ENCODE measurements around the gene DGKK. TPM values are rescaled to one million over a fixed set of nuclear protein-coding genes. Genes with fewer than 3 reads are reported as not detected.

Gene DGKK
- total RNA-seq, 3 donors from 2014 or later = not detected

DNA sequence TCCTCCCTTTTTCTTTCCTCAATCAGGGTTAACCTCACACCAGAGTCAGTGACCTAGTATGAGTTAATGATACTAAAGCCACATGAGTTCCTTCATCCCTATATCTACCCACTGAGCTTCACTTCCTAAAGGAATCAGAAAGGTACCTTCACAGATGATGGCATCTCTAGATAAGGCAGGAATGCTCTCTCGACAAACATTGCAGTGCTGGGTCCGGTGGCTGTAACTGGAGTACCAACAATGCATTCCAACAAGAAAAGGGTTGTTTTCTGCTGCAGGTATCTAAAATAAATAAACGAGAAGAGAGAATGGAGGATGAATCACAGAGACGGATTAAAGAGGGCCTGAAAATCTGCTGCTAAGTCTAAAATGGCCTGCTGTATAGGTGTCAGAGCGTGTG lies 66.7 kb downstream of the DGKK start:
- TF ChIP-seq POLR2AphosphoS5 (IDR thresholded peaks at IDR 0.05) = no peak
- TF ChIP-seq, protein P1, sequence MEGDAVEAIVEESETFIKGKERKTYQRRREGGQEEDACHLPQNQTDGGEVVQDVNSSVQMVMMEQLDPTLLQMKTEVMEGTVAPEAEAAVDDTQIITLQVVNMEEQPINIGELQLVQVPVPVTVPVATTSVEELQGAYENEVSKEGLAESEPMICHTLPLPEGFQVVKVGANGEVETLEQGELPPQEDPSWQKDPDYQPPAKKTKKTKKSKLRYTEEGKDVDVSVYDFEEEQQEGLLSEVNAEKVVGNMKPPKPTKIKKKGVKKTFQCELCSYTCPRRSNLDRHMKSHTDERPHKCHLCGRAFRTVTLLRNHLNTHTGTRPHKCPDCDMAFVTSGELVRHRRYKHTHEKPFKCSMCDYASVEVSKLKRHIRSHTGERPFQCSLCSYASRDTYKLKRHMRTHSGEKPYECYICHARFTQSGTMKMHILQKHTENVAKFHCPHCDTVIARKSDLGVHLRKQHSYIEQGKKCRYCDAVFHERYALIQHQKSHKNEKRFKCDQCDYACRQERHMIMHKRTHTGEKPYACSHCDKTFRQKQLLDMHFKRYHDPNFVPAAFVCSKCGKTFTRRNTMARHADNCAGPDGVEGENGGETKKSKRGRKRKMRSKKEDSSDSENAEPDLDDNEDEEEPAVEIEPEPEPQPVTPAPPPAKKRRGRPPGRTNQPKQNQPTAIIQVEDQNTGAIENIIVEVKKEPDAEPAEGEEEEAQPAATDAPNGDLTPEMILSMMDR (IDR thresholded peaks at IDR 0.05) = no peak
- TF ChIP-seq POLR2A (IDR thresholded peaks at IDR 0.05) = no peak
- H3K9me3 ChIP-seq = peaks cover 0 to 22% of the 10 kb centered on the region in 2 donors
- DNase-seq (ENCODE audit: low spot score in 2 of 2) = no peak
- no peak overlapping the region for H3K27ac ChIP-seq
- H3K4me3 ChIP-seq = no peak overlapping the region
- H3K36me3 ChIP-seq = no peaks in the 10 kb centered on the region
- no peaks in the 10 kb centered on the region for H3K4me1 ChIP-seq
- intact Hi-C loops (cut with DNase I; ENCODE audit: low total_unique reads) = no loop called here
- peaks cover 0 to 44% of the 10 kb centered on the region in 2 donors for H3K27me3 ChIP-seq

GRCh38 chrX:50402886-50403285 lies 67.7 kb downstream of the DGKK start:
- no peaks in the 10 kb centered on the region for H3K36me3 ChIP-seq
- H3K27me3 ChIP-seq = peaks cover 0 to 52% of the 10 kb centered on the region in 2 donors
- H3K9me3 ChIP-seq = peaks cover 0 to 17% of the 10 kb centered on the region in 2 donors
- H3K4me1 ChIP-seq = no peaks in the 10 kb centered on the region
- no peak for DNase-seq (ENCODE audit: low spot score in 2 of 2)
- no peak overlapping the region for H3K4me3 ChIP-seq
- no peak overlapping the region for H3K27ac ChIP-seq
- TF ChIP-seq, protein P1 (IDR thresholded peaks at IDR 0.05) = no peak
- TF ChIP-seq POLR2AphosphoS5 (IDR thresholded peaks at IDR 0.05) (no peak), POLR2A (IDR thresholded peaks at IDR 0.05) (no peak)
- intact Hi-C loops (cut with DNase I; ENCODE audit: low total_unique reads) = no loop called here

DNA sequence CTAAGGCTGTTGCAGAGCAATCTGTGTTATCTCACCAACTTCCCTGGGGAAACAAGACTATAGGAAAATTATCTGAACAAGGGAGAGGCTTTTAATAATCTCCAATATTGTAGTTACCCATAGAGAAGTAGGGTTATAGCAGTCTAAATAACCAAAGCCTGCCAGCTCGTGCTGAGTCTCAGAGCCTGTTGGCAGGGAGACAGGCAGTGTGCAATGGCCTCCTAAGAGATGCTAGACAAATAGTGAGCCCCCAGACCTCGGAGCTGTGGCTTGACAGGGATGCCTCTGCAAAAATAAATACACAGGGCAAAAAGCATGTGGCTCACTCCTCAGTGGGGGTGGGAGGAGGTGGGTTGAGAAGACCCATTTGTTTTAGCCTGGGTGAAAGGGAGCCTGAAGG lies 76.7 kb downstream of the DGKK start:
- intact Hi-C loops (cut with DNase I; ENCODE audit: low total_unique reads) = no loop called here
- no peak overlapping the region for H3K4me3 ChIP-seq
- H3K27me3 ChIP-seq = peaks cover 0 to 76% of the 10 kb centered on the region in 2 donors
- no peaks in the 10 kb centered on the region for H3K36me3 ChIP-seq
- DNase-seq (ENCODE audit: low spot score in 2 of 2) = no peak
- no peaks in the 10 kb centered on the region for H3K9me3 ChIP-seq
- TF ChIP-seq POLR2A (IDR thresholded peaks at IDR 0.05) (no peak), POLR2AphosphoS5 (IDR thresholded peaks at IDR 0.05) (no peak)
- TF ChIP-seq, protein P1 (IDR thresholded peaks at IDR 0.05) = no peak
- H3K4me1 ChIP-seq = no peaks in the 10 kb centered on the region
- no peak overlapping the region for H3K27ac ChIP-seq

DNA sequence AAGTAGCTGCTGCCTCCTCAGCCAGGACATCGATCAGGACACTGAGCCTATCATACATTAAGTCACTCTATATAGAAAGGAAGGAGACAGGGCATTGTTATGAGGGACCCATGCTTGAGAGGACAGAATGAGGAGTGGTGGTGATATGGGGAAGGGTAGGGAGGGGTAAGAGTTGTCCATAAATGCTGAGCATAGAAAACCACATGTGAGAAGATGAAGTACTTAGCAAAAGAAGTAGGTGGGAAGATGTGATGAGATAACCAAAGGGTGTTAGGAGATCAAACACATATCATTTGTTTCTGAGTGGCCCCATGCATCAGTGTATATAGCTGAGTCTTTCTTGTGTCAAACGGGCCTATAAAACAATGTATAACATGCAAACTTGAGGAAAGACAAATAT lies 84.1 kb downstream of the DGKK start:
- no peaks in the 10 kb centered on the region for H3K36me3 ChIP-seq
- H3K9me3 ChIP-seq = no peaks in the 10 kb centered on the region
- peaks cover 0 to 43% of the 10 kb centered on the region in 2 donors for H3K27me3 ChIP-seq
- no peak overlapping the region for H3K27ac ChIP-seq
- DNase-seq (ENCODE audit: low spot score in 2 of 2) = no peak
- TF ChIP-seq POLR2AphosphoS5 (IDR thresholded peaks at IDR 0.05) (no peak), POLR2A (IDR thresholded peaks at IDR 0.05) (no peak)
- TF ChIP-seq, protein P1 (IDR thresholded peaks at IDR 0.05) = no peak
- no peaks in the 10 kb centered on the region for H3K4me1 ChIP-seq
- no peak overlapping the region for H3K4me3 ChIP-seq
- intact Hi-C loops (cut with DNase I; ENCODE audit: low total_unique reads) = no loop called here

- no peaks in the 10 kb centered on the region for H3K4me1 ChIP-seq
- intact Hi-C loops (cut with DNase I; ENCODE audit: low total_unique reads) = no loop called here
Observed at GRCh38 chrX:50381729-50382415, 88.8 kb downstream of the DGKK start.

More at GRCh38 chrX:50381729-50382415, 88.8 kb downstream of the DGKK start:
- DNase-seq (ENCODE audit: low spot score in 2 of 2) = no peak
- H3K27me3 ChIP-seq = peaks cover 0 to 52% of the 10 kb centered on the region in 2 donors
- no peaks in the 10 kb centered on the region for H3K36me3 ChIP-seq
- TF ChIP-seq, protein P1 (IDR thresholded peaks at IDR 0.05) = no peak
- TF ChIP-seq POLR2A (IDR thresholded peaks at IDR 0.05) (no peak), POLR2AphosphoS5 (IDR thresholded peaks at IDR 0.05) (no peak)
- H3K4me3 ChIP-seq = no peak overlapping the region
- no peaks in the 10 kb centered on the region for H3K9me3 ChIP-seq
- H3K27ac ChIP-seq = no peak overlapping the region
